Glutamatergic neuron (in vitro differentiated cells): ENCODE measurements around the gene NLRC4. TPM values are rescaled to one million over a fixed set of nuclear protein-coding genes. Genes with fewer than 3 reads are reported as not detected.
A peak's percentile ranks its signal among the peaks of the same experiment; 100 is the strongest.

Source experiments
- DNase-seq: peaks from one replicate; pipeline ENCODE4 v3.0.0; 2022
- H3K27ac Mint-ChIP-seq: one replicate; pipeline ENCODE4 v1.8.0; 2020; ENCODE audit warnings: mild to moderate bottlenecking, mixed read lengths, inconsistent platforms; ENCODE audit not compliant: unreplicated experiment
- H3K27me3 Mint-ChIP-seq: one replicate; pipeline ENCODE4 v1.8.0; 2020; ENCODE audit warnings: mild to moderate bottlenecking, moderate library complexity, mixed read lengths, inconsistent platforms; ENCODE audit not compliant: unreplicated experiment
- H3K36me3 Mint-ChIP-seq: one replicate; pipeline ENCODE4 v1.8.0; 2020; ENCODE audit warnings: mild to moderate bottlenecking, mixed read lengths, inconsistent platforms; ENCODE audit not compliant: unreplicated experiment
- H3K4me1 Mint-ChIP-seq: one replicate; pipeline ENCODE4 v1.8.0; 2020; ENCODE audit warnings: mild to moderate bottlenecking, low read depth, mixed read lengths, inconsistent platforms; ENCODE audit not compliant: unreplicated experiment
- H3K4me3 Mint-ChIP-seq: one replicate; pipeline ENCODE4 v1.8.0; 2020; ENCODE audit warnings: mild to moderate bottlenecking, mixed read lengths, inconsistent platforms; ENCODE audit not compliant: unreplicated experiment
- H3K9me3 Mint-ChIP-seq: one replicate; pipeline ENCODE4 v1.8.0; 2020; ENCODE audit warnings: mild to moderate bottlenecking, moderate library complexity, mixed read lengths, inconsistent platforms; ENCODE audit not compliant: unreplicated experiment
- total RNA-seq: library from RNA; stranded (reverse); fragmentation: NEBNext Ultra II Directional; extraction: Animal tissue kit (Norgen Biotek cat#: 25700); gene quantifications from one replicate; pipeline ENCODE4 v1.2.1, GENCODE V29; 2021; ENCODE audit not compliant: unreplicated experiment
- TF ChIP-seq, protein P1 (sequence below): fragments of 200-600 bp; sonication (generic); IDR thresholded peaks from one replicate; pipeline ENCODE4 v1.5.0; 2021; ENCODE audit not compliant: partially characterized antibody, unreplicated experiment

The NLRC4 gene
- total RNA-seq, 1 donor from 2014 or later = not detected

DNA sequence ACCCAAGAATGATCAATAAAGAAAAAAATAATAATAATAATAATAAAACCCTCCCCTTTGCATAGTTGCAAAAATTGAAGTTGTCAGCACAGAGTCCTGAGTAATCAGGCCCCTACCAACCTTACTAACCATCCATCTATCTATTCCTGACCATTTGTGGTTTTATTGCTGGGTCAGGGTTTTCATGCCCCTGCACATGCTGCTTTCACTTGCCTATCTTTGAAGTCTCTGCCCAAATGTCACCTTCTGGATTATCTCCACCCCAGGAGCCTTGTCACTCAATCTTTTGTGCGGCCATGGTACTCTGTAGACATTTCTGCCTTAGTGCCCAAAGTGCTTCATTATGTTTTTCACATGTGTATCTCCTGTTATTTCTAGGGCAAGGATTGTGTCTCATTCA, 63.9 kb downstream of the NLRC4 start:
- Mint-ChIP-seq H3K4me3 (peak overlapping the region; percentile 48), H3K36me3 (no peaks in the 10 kb centered on the region), H3K27ac (peak overlapping the region; percentile 98), H3K4me1 (peaks cover 11% of the 10 kb centered on the region), H3K9me3 (no peaks in the 10 kb centered on the region), H3K27me3 (no peaks in the 10 kb centered on the region)
- DNase-seq = no peak
- TF ChIP-seq, protein P1, sequence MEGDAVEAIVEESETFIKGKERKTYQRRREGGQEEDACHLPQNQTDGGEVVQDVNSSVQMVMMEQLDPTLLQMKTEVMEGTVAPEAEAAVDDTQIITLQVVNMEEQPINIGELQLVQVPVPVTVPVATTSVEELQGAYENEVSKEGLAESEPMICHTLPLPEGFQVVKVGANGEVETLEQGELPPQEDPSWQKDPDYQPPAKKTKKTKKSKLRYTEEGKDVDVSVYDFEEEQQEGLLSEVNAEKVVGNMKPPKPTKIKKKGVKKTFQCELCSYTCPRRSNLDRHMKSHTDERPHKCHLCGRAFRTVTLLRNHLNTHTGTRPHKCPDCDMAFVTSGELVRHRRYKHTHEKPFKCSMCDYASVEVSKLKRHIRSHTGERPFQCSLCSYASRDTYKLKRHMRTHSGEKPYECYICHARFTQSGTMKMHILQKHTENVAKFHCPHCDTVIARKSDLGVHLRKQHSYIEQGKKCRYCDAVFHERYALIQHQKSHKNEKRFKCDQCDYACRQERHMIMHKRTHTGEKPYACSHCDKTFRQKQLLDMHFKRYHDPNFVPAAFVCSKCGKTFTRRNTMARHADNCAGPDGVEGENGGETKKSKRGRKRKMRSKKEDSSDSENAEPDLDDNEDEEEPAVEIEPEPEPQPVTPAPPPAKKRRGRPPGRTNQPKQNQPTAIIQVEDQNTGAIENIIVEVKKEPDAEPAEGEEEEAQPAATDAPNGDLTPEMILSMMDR = no peak

DNA sequence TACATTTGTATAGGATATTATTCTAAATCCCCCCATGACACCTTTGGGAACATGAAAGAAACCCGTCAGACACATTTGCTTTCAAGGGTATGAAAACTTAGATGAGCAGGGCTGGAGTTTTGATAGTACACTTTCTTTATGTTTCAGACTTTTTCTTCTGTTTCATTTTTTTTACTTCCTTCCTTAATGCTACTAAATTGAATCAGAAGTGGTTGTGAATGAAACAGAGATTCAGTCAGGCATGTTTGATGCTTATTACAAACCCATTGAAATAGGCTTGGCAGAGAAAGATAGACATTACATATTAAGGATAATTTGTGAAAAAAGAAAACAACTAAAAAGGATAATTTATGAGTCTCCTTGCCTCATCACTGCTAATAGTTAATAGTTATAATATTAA, 72.3 kb downstream of the NLRC4 start:
- H3K27me3 Mint-ChIP-seq = no peaks in the 10 kb centered on the region
- H3K9me3 Mint-ChIP-seq = no peaks in the 10 kb centered on the region
- no peak overlapping the region for H3K27ac Mint-ChIP-seq
- H3K36me3 Mint-ChIP-seq = no peaks in the 10 kb centered on the region
- H3K4me1 Mint-ChIP-seq = no peaks in the 10 kb centered on the region
- TF ChIP-seq, protein P1 = no peak
- DNase-seq = no peak
- H3K4me3 Mint-ChIP-seq = no peak overlapping the region

DNA sequence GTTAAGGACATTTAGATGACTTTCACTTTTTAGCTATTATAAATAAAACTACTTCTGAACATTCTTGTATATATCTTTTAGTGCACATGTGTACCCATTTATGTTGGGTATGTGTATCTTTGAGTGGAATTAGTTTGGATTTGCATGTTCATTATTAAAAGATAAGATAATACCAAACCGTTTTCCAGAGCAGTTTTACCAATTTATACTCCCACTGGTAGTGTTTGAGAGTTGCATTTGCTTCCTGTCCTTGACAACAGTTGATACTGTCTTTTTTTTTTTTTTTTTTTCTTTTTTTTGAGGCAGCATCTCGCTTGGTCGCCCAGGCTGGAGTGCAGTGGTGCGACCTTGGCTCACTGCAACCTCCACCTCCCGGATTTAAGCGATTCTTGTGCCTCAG, 75.7 kb downstream of the NLRC4 start:
- Mint-ChIP-seq H3K9me3 (no peaks in the 10 kb centered on the region), H3K27me3 (no peaks in the 10 kb centered on the region), H3K27ac (no peak overlapping the region), H3K4me1 (no peaks in the 10 kb centered on the region), H3K36me3 (no peaks in the 10 kb centered on the region), H3K4me3 (no peak overlapping the region)
- TF ChIP-seq, protein P1 = no peak
- DNase-seq = no peak

DNA sequence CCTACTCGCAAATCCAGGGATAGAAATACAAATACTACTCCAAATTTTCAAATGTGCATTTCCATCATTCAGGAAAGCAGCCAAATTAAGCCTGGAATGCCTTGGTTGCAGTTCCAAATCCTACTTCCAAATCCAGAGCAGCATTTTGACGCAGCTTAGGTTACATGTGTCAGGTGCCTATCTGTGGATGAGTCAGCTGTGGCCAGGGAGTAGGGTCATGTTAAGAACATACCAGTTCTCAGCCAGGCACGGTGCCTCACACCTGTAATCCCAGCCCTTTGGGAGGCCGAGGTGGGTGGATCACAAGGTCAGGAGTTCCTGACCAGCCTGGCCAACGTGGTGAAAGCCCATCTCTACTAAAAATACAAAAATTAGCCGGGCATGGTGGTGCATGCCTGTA, 82.0 kb downstream of the NLRC4 start:
- Mint-ChIP-seq H3K36me3 (no peaks in the 10 kb centered on the region), H3K9me3 (no peaks in the 10 kb centered on the region), H3K4me3 (no peak overlapping the region), H3K27ac (no peak overlapping the region), H3K4me1 (no peaks in the 10 kb centered on the region), H3K27me3 (no peaks in the 10 kb centered on the region)
- TF ChIP-seq, protein P1 = no peak
- no peak for DNase-seq

Other genes starting within 250 kb of the NLRC4 start
- 67.5 TPM for gene DPY30, start 225.1 kb downstream of the NLRC4 start, total RNA-seq
- 44.5 TPM for gene SPAST, start 201.3 kb downstream of the NLRC4 start, total RNA-seq
- gene SLC30A6, start 99.0 kb downstream of the NLRC4 start, total RNA-seq = 22.2 TPM
- gene YIPF4, start 13.0 kb upstream of the NLRC4 start, total RNA-seq = 50.2 TPM
- 124 TPM for gene BIRC6, start 92.1 kb upstream of the NLRC4 start, total RNA-seq